ENCODE results near the gene PCDH8. TPM values are rescaled to one million over a fixed set of nuclear protein-coding genes. Genes with fewer than 3 reads are reported as not detected.
"Not testable (repeated sequence)": the region's sequence is repeated elsewhere in the genome, so short reads cannot be mapped to it uniquely, and the experiment has no call there.

PCDH8 gene
- total RNA-seq, 4 donors from 2014 or later, result not detected

GRCh38 chr13:52832313-52832712 lies 16.1 kb downstream of the PCDH8 start:
- no peak for DNase-seq
- no peak overlapping the region for H3K27ac ChIP-seq
- no peaks in the 10 kb centered on the region for H3K36me3 ChIP-seq
- TF ChIP-seq, protein P1, sequence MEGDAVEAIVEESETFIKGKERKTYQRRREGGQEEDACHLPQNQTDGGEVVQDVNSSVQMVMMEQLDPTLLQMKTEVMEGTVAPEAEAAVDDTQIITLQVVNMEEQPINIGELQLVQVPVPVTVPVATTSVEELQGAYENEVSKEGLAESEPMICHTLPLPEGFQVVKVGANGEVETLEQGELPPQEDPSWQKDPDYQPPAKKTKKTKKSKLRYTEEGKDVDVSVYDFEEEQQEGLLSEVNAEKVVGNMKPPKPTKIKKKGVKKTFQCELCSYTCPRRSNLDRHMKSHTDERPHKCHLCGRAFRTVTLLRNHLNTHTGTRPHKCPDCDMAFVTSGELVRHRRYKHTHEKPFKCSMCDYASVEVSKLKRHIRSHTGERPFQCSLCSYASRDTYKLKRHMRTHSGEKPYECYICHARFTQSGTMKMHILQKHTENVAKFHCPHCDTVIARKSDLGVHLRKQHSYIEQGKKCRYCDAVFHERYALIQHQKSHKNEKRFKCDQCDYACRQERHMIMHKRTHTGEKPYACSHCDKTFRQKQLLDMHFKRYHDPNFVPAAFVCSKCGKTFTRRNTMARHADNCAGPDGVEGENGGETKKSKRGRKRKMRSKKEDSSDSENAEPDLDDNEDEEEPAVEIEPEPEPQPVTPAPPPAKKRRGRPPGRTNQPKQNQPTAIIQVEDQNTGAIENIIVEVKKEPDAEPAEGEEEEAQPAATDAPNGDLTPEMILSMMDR (IDR thresholded peaks at IDR 0.05), result no peak
- TF ChIP-seq POLR2A (IDR thresholded peaks at IDR 0.05), result no peak
- H3K27me3 ChIP-seq, result no peaks in the 10 kb centered on the region
- H3K4me3 ChIP-seq, result no peak overlapping the region
- H3K9me3 ChIP-seq, result no peaks in the 10 kb centered on the region
- H3K4me1 ChIP-seq, result no peaks in the 10 kb centered on the region

DNA sequence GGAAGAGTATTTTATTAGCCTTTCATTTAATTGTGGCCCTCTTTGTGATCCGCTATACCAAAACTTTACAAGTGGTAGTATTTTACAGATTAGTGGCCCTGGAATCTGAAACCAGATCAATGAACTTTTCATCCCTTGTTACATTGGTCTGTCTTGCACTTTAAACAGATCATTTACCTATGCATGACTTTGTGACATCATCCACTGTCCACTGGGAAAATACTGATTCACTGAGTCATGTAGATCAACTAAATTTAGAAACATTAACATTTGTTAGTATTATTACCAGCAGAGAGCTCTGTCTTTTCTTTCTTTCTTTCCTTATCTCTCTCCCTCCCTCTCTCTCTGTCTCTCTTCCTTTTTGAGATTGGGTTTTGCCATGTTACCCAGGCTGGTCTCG lies 17.5 kb downstream of the PCDH8 start:
- no peak for TF ChIP-seq POLR2A (IDR thresholded peaks at IDR 0.05)
- TF ChIP-seq, protein P1 (IDR thresholded peaks at IDR 0.05), result no peak
- Histone ChIP-seq H3K27ac (no peak overlapping the region), H3K4me1 (no peaks in the 10 kb centered on the region), H3K36me3 (no peaks in the 10 kb centered on the region), H3K4me3 (no peak overlapping the region), H3K27me3 (no peaks in the 10 kb centered on the region), H3K9me3 (no peaks in the 10 kb centered on the region)
- DNase-seq, result no peak

DNA sequence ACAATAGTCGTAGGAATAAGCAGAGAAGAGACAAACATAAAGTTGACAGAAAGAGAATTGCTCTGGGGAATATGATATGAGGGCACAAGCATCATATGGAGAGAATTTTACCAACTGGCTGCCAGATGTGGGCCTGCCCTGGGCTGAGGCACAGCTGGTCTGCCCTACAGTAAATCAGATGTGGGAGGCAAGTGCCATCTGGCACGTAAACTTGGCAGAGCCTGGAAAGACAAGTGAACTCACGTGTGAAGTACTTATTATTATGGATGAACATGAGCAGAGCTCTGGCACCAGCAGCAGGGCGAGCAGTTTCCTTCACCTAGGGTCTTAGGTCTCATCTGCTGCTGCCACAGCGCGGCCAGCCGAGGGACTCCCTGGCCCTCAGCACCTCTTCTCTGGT lies 20.6 kb downstream of the PCDH8 start:
- no peaks in the 10 kb centered on the region for H3K36me3 ChIP-seq
- no peaks in the 10 kb centered on the region for H3K27me3 ChIP-seq
- H3K4me3 ChIP-seq, result no peak overlapping the region
- no peaks in the 10 kb centered on the region for H3K9me3 ChIP-seq
- no peak for DNase-seq
- no peaks in the 10 kb centered on the region for H3K4me1 ChIP-seq
- TF ChIP-seq, protein P1 (IDR thresholded peaks at IDR 0.05), result no peak
- no peak for TF ChIP-seq POLR2A (IDR thresholded peaks at IDR 0.05)
- no peak overlapping the region for H3K27ac ChIP-seq

DNA sequence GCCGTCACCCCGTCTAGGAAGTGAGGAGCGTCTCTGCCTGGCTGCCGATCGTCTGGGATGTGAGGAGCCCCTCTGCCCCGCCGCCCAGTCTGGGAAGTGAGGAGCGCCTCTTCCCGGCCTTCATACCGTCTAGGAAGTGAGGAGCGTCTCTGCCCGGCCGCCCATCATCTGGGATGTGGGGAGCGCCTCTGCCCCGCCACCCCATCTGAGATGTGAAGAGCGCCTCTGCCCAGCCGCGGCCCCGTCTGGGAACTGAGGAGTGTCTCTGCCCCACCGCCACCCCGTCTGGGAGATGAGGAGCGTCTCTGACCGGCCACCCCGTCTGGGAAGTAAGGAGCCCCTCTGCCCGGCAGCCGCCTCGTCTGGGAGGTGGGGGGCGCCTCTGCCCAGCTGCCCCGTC lies 30.6 kb downstream of the PCDH8 start:
- H3K4me1 ChIP-seq, H3K36me3 ChIP-seq, H3K9me3 ChIP-seq, H3K4me3 ChIP-seq, H3K27ac ChIP-seq, DNase-seq, H3K27me3 ChIP-seq: not testable (repeated sequence)

DNA sequence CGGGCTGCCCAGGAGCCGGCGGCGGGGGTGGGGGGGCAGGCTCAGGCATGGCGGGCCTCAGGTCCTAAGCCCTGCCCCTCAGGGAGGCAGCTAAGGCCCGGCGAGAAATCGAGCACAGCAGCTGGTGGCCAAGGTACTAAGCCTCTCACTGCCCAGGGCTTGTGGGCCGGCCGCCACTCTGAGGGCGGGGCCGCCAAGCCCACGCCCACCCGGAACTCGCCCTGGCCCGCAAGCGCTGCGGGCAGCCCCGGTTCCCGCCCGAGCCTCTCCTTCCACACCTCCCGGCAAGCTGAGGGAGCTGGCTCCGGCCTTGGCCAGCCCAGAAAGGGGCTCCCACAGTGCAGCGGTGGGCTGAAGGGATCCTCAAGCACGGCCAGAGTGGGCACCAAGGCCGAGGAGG lies 33.1 kb downstream of the PCDH8 start:
- TF ChIP-seq POLR2A (IDR thresholded peaks at IDR 0.05), result no peak
- TF ChIP-seq, protein P1 (IDR thresholded peaks at IDR 0.05), result no peak
- no peak for DNase-seq
- no peaks in the 10 kb centered on the region for H3K4me1 ChIP-seq

DNA sequence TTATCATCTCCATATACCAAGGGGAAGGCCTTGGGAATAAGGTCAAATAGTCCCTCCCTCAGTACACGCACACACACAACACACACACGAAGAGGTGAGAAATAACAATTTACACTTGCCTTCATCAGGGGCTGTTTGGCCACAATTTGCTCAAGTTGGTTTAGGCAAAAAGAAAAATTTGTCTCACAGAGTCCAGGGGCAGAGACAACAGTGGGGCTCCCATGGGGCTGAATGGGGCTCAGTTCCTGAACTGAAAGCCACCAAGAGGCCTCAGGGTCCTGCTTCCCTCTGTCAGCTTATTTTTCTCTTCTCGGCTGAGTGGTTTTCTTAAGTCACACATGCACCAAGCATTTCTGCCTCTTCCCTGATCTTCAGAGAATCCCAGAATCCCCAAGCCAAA lies 35.5 kb downstream of the PCDH8 start:
- H3K36me3 ChIP-seq, result no peaks in the 10 kb centered on the region
- no peak for DNase-seq
- H3K27ac ChIP-seq, result no peak overlapping the region
- peaks cover 0 to 5% (median 0%) of the 10 kb centered on the region in 4 donors for H3K4me1 ChIP-seq
- TF ChIP-seq POLR2A (IDR thresholded peaks at IDR 0.05), result no peak
- TF ChIP-seq, protein P1 (IDR thresholded peaks at IDR 0.05), result no peak
- H3K27me3 ChIP-seq, result no peaks in the 10 kb centered on the region
- H3K4me3 ChIP-seq, result no peak overlapping the region
- no peaks in the 10 kb centered on the region for H3K9me3 ChIP-seq

More for the DNA sequence above, 33.1 kb downstream of the PCDH8 start:
- no peaks in the 10 kb centered on the region for H3K36me3 ChIP-seq
- no peaks in the 10 kb centered on the region for H3K9me3 ChIP-seq
- no peak overlapping the region for H3K27ac ChIP-seq
- H3K27me3 ChIP-seq, result no peaks in the 10 kb centered on the region
- H3K4me3 ChIP-seq, result no peak overlapping the region
